NOMO-1 (cell line): ENCODE measurements around the gene PTRH1.
A peak's percentile ranks its signal among the peaks of the same experiment; 100 is the strongest.
"Not testable (repeated sequence)": the region's sequence is repeated elsewhere in the genome, so short reads cannot be mapped to it uniquely, and the experiment has no call there.

Experiments used
- DNase-seq, 2 experiments: peaks; one replicate each; lab custom pipeline; 2025; ENCODE audit not compliant: unreplicated experiment in 2 of 2; lab: John Stamatoyannopoulos, UW

Gene PTRH1, protein sequence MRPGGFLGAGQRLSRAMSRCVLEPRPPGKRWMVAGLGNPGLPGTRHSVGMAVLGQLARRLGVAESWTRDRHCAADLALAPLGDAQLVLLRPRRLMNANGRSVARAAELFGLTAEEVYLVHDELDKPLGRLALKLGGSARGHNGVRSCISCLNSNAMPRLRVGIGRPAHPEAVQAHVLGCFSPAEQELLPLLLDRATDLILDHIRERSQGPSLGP

DNA sequence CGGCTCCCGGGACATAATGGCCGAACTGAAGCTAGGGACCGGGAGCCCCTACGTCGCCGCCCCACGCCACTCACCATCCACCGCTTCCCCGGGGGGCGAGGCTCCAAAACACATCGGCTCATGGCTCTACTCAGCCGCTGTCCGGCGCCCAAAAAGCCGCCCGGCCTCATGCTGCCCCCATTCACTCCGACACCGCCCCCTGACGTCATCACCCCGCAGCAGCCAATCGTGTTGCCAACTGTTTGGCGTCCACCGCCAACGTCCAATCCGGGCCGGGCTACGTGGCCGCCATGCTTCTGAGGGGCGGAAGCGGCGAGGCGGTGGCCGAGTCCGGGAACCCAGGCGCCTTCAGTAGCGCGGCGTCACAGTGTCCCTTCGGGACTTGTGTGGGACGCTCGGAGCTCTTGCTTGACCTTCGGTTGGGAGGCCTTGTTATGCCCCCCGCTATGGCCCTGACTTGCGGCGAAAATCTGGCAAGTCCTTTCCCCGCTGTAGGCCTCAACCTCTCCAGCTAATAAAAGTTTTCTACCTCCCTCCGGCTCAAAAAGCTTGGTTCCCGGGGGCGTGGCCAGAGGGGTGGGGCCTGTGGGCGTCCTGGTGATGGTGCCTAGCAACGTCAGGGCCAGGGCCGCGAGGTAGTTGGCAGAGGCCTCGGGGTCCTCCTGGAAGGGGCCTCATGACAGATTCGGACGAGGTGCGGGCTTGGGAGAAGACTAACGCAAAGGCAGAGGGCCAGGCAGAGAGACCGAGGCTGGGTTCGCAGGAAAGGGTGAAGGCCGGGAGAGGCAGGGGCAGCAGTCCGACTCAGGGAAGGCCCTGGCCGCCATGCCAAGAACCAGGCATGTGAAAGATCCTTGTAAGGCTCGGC is at the start of gene PTRH1, which contains the start of gene TTC16:
Gene PTRH1 (minus strand): TSS at position 194 of the 868 bp plus-strand sequence. CDS start 24 bp downstream, at position 170.
Gene TTC16 (plus strand): TSS at position 610 of the 868 bp plus-strand sequence. CDS start 67 bp downstream, at position 677.
- peak; percentile 91 to 98 for DNase-seq

DNA sequence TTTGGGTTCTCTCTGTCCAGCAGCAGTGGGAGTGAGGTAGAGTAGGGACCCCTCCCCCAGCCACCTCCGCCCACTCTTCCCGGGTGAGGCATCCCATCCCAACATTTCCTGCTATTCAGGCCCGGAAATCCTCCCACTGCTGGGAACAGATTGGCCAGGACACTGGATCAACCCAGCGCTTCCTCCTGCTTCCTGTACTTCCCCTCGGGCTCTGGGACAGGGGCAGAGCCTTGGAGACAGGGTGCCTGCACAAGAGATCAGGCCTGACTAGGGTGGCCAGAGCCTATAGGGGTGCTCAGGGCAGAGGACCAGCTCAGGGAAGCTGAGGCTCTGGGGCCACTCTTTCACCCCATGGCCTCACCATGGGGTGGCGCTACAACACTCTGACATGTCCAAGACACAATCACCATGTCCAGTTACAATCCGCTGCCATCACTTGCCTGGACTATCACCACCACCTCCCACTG is 48.5 kb upstream of the PTRH1 start:
- DNase-seq, result no peak

DNA sequence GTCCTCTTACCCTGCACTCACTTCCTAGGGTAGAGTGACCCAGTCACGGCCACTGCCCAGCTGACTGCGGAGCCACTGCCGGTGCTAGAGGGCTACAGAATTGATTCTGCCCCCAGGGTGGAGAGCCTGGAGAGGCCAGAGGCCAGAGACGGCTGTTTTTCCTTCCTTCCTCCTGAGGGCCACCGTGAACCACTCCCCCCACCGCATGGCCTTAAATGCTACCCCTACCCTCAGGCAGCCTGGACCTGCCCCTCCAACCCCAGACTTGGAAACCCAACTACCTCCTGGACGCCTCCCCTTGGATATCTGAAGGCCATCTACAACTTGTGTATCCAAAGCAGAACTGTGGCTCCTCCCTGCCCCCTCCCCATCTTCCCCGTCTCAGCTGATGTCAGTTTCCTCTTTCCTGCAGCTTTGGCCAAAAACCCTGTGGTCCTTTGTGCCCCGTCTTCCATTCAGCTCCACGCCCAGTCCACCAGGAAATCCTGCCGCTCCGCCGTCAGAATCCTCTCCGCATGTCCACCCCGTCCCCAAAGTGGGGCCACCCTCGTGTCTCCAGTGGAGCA is 46.7 kb upstream of the PTRH1 start:
- DNase-seq, result no peak

DNA sequence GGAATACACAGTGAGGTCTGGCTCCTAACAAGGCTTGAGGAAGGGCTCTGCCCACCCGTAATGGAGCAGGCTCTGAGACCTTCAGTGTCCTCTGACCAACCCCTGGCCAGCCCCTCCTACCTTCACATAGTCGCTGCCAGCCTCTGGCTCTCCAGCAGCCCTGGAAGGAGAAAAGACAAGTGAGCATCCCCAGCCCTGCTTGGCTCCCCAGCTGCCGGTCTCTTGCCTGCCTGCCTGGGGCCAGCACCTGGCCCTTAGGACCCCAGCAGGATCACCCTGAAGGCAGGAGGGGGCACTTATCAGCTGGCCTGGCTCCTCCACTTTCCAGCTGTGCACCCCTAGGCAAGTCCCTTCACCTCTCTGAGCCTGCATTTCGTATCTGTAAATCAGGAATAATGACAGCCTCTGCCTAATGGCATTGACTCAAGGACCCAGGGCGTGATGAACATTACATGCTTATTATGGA is 46.1 kb upstream of the PTRH1 start:
- DNase-seq, result no peak

DNA sequence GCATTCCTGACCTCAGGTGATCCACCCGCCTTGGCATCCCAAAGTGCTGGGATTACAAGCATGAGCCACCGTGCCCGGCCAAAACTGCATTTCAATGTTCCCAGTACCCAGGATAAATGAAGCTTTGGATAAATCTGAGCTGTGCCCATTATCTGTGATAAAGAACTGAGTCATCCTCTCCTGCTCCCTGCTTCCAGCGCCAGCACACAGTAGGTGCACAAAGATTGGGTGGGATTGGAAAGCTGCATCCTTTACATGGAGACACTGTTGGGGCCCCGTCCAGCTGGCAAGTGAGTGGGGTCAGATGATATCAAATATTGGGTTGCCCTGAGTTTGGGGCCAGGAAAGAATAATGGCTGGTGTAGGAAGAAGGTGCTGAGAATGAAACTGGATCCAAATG is 45.6 kb upstream of the PTRH1 start:
- DNase-seq, result no peak

DNA sequence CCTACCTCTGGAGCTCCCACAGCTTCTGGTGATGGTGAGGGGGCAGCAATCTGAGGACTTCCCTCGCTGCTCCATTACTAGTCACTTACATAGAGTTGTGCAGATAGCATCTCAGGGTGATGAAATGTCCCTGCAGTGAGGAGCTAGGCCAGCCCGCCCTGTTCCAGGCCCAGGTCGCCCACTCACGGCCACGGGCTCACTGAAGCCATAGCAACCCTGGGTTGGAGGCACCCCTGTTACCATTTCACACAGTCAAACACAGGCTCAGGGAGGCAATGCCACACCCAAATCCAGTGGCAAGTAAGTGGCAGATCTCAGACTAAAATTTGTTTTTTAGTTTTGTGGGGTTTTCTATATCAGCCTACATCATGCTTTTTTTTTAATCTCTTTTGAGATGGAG is 43.4 kb upstream of the PTRH1 start:
- DNase-seq, result no peak

DNA sequence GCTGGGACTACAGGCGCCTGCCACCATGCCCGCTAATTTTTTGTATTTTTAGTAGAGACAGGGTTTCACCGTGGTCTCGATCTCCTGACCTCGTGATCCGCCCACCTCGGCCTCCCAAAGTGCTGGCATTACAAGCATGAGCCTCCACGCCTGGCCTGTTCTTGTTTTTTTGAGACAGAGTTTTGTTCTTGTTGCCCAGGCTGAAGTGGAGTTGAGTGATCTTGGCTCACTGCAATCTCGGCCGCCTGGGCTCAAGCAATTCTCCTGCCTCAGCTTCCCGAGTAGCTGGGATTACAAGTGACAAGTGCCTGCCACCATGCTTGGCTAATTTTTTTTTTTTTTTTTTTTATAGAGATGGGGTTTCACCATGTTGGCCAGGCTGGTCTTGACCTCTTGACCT is 41.3 kb upstream of the PTRH1 start:
- DNase-seq, result not testable (repeated sequence)

DNA sequence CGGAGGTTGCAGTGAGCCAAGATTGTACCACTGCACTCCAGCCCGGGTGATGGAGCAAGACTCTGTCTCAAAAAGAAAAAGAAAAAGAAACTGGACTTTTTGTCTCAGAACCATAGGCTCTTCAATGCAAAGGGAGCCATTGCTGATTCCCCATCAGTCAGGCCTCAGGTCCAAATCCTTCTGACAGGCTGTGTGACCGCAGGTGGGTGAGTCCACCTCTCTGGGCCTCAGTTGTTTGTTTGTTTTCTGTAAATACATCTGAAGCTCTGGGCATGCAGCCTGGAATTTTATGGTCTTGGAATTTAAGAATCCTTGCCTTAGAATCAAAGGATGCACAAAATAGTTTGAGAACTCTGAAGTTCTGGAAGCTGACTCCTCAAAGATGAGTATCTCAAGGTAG is 40.8 kb upstream of the PTRH1 start:
- DNase-seq, result no peak

DNA sequence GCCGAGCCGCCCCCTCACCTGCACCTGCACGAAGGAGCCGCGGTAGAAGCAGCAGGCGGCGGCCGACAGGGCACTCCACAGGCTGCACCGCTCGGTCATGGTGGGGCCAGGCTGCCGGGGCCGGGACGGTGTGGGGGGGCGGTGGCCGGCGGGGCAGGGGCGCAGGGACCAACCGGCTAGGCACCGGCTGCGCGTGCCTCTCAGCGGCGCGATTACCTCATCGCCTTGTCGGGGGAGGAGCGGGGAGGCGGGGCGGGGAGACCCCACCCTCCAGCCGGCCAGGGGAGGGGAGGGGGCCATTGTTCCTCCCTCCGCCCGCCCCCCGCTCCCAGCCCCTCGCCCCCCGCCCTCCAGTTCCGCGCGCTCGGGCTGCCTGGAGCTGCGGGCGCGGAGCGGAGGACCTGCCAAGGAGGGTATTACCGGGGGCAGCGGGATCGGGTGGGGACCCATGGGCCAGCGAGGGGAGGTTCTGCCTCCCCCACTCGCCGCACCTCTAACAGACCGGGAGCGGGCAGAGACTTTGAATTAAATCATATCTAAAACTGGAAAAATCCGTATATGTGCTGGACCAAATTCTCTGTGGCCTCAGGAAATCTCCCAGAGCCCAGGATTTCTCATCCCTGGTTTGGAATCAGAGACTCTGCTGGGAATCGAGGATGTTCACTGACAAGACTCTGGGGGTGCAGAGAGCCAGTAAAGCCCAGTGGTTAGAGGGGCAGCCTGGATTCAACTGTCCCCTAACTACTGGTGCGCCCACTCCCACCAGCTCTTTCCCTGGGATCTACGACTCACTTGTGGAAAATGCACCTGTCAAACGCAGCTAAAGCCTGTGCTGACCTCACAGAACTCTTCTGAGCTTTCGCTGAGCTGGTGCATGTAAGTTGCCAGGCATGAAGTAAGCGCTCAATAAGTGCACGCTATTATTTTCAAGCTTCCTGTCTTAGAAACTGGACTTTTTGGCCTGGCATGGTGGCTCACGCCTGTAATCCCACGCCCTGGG is 39.9 kb upstream of the PTRH1 start:
- DNase-seq, result no peak

DNA sequence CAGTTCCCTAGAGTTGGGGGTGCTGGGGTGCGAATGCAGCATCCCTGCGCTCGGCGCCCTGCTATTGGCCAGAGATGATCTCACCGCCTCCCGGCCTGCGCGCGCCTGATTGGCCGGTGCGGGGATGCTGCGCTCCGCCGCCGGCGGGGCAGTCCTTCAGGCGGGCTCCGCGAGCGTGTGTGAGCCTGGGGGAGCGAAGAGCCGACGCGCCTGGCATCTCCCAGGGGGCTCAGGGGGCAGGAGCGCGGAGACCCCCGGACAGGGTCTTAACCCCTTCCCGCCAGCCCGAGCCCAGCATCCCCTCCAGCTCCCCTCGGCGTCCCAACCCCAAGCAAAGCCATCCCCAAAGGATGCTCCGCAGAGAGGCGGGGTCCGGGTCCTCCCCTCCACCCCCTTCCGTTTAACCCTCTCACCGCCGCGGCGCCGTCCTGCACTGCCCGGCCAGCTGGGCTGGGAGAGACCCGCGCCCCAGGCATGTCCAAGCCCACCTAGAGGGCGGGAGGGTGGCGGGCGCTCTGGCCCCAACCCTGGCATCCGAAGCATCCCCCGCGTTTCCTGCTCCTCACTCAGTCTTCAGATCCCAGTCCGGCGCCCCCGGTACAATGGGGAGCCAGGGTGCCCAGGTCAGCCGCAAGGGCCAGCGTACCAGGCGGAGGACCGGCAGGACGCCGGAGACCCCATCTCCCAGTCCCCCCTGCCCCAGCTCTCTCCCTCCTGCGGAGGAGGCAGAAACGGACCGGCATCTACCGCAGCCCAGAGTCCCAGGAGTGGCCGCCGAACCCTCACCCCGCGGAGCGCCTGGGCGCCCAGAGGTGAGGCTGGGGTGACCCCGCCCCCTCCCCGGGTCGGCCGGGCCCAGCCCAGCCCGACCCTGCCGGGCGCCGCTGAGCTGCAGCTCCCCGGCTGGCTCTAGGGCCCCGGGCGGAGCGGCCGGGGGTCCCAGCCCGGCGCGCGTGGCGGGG is 38.9 kb upstream of the PTRH1 start:
- no peak for DNase-seq

DNA sequence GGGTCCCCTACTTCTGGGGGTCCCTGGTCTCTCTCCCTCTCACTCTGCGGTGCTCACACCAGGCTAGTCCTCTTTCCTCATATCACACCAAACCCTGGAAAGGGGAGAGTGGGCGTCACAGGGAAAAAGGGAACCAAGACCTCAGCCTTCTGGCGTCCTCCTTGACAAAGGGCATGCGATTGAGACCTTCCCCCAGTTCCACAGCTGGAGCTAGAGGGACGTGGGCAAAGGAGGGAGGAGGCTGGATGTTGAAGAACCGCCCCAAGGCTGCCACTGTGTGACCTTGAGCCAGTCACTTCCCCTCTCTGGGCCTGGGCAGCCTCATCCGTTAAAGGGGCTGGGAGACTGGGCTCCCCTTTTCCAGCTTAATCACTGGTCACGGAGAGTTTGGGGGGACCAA is 38.2 kb upstream of the PTRH1 start:
- DNase-seq, result no peak

DNA sequence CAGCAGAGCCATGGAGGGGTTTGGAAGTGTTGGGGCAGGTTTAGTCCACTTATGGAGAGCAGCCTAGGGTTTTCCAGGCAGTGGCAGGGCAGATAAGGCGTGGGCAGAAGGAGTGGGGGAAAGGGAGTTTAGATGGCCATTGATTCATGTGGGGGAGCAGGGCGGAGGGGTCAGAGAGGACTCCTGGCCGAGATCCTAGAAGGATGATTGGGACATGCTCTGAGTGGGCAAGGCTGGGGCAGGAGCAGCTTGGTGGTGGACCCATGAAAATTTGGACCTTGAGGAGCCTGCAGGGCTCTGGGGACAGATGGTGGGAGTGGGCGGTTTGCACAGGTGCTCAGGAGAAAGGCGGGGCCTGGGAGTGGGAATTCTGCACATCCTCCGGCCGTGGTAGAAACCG is 37.7 kb upstream of the PTRH1 start:
- DNase-seq, result no peak

DNA sequence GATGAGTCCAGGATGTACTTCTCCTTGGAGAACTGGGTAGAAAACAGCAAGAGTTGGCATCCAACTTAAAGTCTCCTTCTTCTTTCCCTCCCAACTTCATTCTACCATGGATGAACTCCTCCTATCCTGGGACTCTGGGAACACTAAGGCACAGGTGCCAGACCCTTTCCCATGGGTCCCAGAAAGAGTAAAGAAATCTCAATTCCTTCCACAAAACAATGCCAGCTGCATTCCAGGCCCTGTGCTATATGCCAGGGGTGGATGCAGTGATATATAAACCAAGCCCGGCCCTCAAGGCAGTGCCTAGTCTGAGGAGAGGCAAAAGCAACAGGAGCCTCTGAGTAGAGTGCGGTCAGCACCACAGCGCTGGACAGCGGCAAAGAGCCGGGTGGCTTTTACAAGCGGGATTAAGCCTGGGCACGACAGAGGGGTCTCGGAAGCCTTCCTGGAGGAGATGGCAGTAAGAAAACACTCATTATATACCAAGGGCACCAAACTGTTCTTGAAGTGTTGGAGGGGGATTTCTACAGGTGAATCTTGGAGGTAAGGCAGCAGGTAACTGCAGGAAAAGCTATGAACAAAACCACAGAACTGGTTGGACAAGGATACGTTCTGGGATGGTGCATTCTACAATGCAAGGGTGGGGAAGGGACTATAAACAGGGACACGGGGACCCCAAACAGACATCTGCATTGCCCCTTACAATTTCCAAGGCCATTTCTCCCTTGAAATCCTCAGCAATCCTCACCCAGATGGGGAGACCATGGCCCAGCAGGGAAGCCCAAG is 36.0 kb upstream of the PTRH1 start:
- DNase-seq, result no peak

DNA sequence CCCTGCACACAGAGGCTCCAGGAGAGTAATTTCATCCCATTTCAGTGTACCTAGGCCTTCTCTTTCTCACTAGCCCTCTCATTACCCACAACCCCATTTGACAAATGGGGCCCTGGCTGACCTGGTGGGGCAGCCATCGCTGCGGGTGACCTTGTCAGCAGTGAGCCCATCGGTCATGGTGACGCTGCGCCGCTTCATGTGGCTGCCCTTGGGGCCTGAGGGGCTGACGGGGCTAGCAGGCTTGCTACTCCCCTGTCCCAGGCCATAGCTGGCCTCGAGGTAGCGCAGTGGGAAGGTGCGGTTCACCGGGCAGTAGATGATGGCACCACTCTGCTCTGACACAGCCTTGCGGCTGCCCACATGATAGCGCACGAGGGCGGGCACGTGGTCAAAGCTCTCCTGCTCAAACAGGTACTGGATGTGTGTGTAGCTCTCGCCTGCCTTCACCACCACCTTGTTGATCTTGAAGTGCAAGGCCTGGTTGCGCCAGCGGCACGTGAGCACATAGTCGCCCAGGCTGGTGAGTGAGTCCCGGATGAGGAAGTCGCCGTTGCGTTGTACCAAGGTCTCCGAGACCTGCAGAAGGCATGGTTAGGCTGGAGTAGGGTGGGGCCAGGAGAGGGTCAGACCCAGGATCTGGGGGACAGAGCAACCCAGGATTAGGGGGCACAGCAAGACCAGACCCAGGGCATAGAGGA is 33.8 kb upstream of the PTRH1 start:
- DNase-seq, result no peak

DNA sequence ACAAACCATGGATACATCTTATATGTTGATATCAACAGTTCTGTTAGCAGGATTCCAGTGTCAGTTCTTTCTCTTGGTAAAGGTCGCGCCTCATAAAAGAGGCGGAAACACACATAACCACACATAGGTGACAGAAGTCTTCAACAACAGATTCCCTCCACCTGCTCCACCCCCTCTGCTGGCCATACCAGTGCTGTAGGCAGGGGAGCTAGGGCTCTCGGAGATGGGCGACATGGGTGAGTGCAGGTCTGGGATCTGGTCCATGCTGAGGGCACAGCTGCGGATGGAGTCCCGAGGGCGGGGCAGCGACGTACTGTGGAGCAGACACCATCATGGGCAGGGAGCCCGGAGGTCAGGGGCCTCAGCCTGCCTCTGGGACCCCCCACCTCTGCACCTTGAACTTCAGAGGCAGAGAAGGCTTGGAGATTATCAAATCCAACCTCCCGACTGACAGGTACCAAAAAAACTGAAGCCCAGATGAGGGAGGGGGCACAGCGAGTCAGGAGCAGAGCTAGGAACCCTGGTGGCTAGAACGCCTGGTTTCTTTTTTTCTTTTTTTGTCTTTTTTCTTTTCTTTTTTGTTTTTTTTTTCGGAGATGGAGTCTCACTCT is 31.6 kb upstream of the PTRH1 start:
- no peak for DNase-seq

DNA sequence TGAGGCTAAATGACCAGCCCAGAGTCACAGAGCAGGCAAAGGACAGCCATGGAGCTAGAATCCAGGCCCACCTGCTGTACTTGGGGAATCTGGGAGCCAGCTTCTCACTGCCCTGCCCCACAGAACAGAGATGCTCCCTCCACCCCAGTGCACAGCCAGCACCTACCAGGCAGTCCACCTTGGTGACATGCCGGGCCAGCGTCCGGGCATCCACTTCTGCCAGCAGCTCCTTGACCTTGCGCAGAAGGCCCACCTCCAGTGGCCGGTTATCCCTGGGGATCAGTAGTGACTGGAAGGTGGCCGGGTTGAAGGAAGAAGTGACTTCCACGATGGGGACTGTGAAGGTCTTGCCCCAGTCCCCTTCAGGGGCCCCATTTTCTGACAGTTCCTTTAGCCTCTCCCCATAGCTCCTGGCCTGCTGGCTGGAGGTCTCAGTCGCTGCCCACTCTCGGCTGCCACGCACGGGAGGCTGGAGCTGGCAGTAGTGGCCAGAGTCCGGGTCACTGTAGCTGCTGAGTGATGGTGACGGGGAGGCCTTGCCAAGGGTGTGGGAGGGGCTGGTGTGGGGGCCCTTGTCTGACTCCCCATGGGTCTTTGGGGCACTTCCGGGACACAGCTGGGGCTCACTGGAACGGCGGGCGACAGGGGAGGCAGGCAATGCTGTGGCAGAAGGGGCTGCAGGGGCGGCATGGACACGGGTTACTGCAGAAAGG is 29.1 kb upstream of the PTRH1 start:
- DNase-seq, result no peak
